ENCODE results near the gene TATDN2.

TATDN2 gene

DNA sequence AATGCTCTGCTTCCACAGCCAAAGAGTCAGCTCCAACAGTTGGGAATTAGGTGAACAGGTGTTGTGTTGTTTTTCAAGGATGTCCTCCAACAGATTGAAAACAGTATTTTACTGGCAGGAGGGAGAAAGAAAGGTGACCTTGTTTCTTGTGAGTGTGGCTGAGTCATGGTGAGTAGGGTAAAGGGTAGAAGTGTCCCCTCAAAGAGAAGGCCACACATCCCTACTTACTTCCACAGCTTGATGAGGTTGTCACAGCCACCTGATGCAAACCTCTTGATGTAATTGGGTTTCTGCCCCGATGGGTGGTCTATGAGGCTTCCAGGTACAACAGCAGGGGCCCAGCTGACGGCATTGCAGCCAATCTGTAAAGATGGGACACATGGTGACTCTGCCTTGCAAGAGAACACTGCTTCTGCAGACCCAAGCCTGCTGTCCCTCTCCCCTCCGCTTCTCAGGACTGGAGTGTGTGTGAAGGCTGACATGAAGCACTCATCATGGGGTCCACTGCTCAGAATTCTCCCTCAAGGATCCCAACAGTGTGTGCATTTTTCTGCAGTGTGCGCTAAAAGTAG is 57.2 kb downstream of the TATDN2 start:
- Histone ChIP-seq H3F3A (ENCODE audit: low read depth) (no peaks in the 10 kb centered on the region), H3K4me2 (ENCODE audit: low read depth, low read length, poor library complexity, severe bottlenecking) (no peak overlapping the region), H2AFZ (ENCODE audit: low read length) (no peak overlapping the region), H3K4me1 (ENCODE audit: insufficient read depth, low read length, poor library complexity, severe bottlenecking) (no peaks in the 10 kb centered on the region), H3K4me3 (ENCODE audit: low read length, poor library complexity, severe bottlenecking) (no peak overlapping the region), H4K20me1 (ENCODE audit: insufficient read depth, low read length, poor library complexity, severe bottlenecking) (no peaks in the 10 kb centered on the region), H3K79me2 (ENCODE audit: insufficient read depth, low read length) (no peaks in the 10 kb centered on the region), H3K27me3 (ENCODE audit: insufficient read depth, low read length, poor library complexity, severe bottlenecking) (no peaks in the 10 kb centered on the region), H3K9ac (ENCODE audit: low read depth, low read length, poor library complexity, severe bottlenecking) (no peak overlapping the region), H3K36me3 (ENCODE audit: insufficient read depth, low read length) (peaks cover 88% of the 10 kb centered on the region; the same call in 1 of the 2 replicates), H3K9me2 (replicated peaks; ENCODE audit: low read depth, low read length) (no peaks in the 10 kb centered on the region), H3K9me3 (ENCODE audit: insufficient read depth, low read depth, low read length) (no peaks in the 10 kb centered on the region)
- no peak for TF ChIP-seq EZH2phosphoT487 (IDR thresholded peaks at IDR 0.05; ENCODE audit: borderline replicate concordance)
- TF ChIP-seq, protein P1, sequence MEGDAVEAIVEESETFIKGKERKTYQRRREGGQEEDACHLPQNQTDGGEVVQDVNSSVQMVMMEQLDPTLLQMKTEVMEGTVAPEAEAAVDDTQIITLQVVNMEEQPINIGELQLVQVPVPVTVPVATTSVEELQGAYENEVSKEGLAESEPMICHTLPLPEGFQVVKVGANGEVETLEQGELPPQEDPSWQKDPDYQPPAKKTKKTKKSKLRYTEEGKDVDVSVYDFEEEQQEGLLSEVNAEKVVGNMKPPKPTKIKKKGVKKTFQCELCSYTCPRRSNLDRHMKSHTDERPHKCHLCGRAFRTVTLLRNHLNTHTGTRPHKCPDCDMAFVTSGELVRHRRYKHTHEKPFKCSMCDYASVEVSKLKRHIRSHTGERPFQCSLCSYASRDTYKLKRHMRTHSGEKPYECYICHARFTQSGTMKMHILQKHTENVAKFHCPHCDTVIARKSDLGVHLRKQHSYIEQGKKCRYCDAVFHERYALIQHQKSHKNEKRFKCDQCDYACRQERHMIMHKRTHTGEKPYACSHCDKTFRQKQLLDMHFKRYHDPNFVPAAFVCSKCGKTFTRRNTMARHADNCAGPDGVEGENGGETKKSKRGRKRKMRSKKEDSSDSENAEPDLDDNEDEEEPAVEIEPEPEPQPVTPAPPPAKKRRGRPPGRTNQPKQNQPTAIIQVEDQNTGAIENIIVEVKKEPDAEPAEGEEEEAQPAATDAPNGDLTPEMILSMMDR (conservative IDR thresholded peaks at IDR 0.05; ENCODE audit: low read length) = no peak

DNA sequence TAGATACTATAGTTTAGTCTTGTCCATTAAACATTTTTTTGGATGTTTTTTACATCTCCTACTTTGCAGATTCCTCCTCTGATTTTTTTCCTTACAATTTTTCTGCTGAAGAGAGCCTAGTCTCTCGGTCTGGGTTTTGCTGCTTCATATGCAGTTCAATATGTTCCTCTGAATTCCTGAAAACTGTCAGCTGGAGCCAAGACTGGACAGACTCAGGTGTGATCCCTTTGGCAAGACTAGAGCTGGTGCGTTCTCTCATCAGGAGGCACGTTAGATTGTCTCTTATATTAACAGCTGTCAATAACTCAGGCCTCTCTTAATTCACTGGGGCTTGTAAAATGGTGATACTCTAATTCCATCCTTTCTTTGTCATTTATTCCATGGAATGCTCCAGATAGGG is 57.9 kb downstream of the TATDN2 start:
- Histone ChIP-seq H3K27me3 (ENCODE audit: insufficient read depth, low read length, poor library complexity, severe bottlenecking) (no peaks in the 10 kb centered on the region), H3K79me2 (ENCODE audit: insufficient read depth, low read length) (no peaks in the 10 kb centered on the region), H3K9ac (ENCODE audit: low read depth, low read length, poor library complexity, severe bottlenecking) (no peak overlapping the region), H3K4me3 (ENCODE audit: low read length, poor library complexity, severe bottlenecking) (no peak overlapping the region), H3K4me1 (ENCODE audit: insufficient read depth, low read length, poor library complexity, severe bottlenecking) (no peaks in the 10 kb centered on the region), H3K9me3 (ENCODE audit: insufficient read depth, low read depth, low read length) (no peaks in the 10 kb centered on the region), H2AFZ (ENCODE audit: low read length) (no peak overlapping the region), H3K36me3 (ENCODE audit: insufficient read depth, low read length) (peaks cover 88% of the 10 kb centered on the region; the same call in 1 of the 2 replicates), H3F3A (ENCODE audit: low read depth) (no peaks in the 10 kb centered on the region), H3K4me2 (ENCODE audit: low read depth, low read length, poor library complexity, severe bottlenecking) (no peak overlapping the region), H3K9me2 (replicated peaks; ENCODE audit: low read depth, low read length) (no peaks in the 10 kb centered on the region), H4K20me1 (ENCODE audit: insufficient read depth, low read length, poor library complexity, severe bottlenecking) (no peaks in the 10 kb centered on the region)
- TF ChIP-seq, protein P1 (conservative IDR thresholded peaks at IDR 0.05; ENCODE audit: low read length) = no peak
- TF ChIP-seq EZH2phosphoT487 (IDR thresholded peaks at IDR 0.05; ENCODE audit: borderline replicate concordance) = no peak

DNA sequence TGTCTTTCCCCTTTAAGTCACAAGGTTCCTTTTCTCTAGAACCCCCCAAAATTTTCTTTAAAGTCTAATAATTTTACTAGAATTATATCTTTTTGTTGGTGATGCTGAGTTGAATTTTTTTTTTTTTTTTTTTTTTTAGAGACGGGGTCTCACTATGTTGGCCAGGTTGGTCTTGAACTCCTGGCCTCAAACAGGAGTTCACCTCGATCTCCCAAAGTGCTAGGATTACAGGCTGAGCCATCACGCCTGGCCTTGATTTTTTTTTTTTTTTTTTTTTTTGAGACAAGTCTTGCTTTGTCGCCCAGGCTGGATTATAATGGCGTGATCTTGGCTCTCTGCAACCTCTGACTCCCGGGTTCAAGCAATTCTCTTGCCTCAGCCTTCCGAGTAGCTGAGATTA is 60.4 kb downstream of the TATDN2 start:
- Histone ChIP-seq H3K4me1 (ENCODE audit: insufficient read depth, low read length, poor library complexity, severe bottlenecking) (no peaks in the 10 kb centered on the region), H3K4me3 (ENCODE audit: low read length, poor library complexity, severe bottlenecking) (no peak overlapping the region), H3K4me2 (ENCODE audit: low read depth, low read length, poor library complexity, severe bottlenecking) (no peak overlapping the region), H3K9ac (ENCODE audit: low read depth, low read length, poor library complexity, severe bottlenecking) (no peak overlapping the region), H4K20me1 (ENCODE audit: insufficient read depth, low read length, poor library complexity, severe bottlenecking) (no peaks in the 10 kb centered on the region), H3K27me3 (ENCODE audit: insufficient read depth, low read length, poor library complexity, severe bottlenecking) (no peaks in the 10 kb centered on the region), H3K9me3 (ENCODE audit: insufficient read depth, low read depth, low read length) (no peaks in the 10 kb centered on the region), H3K9me2 (replicated peaks; ENCODE audit: low read depth, low read length) (no peaks in the 10 kb centered on the region), H3K36me3 (ENCODE audit: insufficient read depth, low read length) (peaks cover 90% of the 10 kb centered on the region; the same call in 1 of the 2 replicates), H2AFZ (ENCODE audit: low read length) (no peak overlapping the region), H3F3A (ENCODE audit: low read depth) (no peaks in the 10 kb centered on the region), H3K79me2 (ENCODE audit: insufficient read depth, low read length) (no peaks in the 10 kb centered on the region)
- TF ChIP-seq EZH2phosphoT487 (IDR thresholded peaks at IDR 0.05; ENCODE audit: borderline replicate concordance) = no peak
- TF ChIP-seq, protein P1 (conservative IDR thresholded peaks at IDR 0.05; ENCODE audit: low read length) = no peak

All from Loucy (cell line).